ENCODE measurements around the gene MRGPRD.

The MRGPRD gene

DNA sequence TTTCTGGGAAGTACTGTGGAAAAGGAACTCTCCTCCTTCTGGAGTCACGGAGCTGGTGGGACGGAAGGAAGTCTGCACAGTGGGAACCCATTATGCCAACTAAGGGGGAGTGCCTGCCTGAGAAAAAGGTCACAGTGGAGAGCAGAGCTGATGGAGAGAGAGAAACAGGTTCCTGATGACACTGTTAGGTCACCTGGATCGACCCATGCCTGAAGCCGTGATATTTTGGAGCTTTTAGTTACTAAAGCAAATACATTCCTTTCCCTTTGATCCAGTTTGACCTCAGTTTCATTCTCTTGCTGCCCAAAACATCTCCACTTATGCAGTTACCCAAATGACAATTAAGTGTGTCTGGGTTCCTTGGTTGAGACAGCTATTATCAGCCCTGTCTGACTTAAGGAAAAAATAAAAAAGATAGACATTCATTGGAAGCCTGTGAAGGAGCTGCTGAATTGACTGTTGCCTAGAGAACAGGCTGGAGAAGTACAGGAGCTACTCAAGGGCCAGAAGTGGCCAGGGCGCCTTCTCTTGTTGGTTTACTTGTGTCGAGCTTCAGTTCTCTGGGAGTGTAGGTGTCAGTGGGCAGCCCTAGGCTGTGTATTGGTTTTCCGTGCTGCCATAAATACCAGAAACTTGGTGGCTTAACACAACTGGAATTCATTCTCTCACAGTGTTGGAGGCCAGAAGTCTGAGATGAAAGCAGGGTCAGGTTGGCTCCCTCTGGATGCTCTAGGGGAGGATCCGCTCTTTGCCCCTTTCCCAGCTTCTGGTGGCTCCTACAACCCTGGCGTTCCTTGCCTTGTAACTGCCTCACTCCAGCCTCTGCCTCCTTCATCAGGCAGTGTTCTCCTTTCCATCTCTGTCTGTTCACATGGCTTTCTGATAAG lies 13.6 kb downstream of the MRGPRD start:
- no peak for DNase-seq

DNA sequence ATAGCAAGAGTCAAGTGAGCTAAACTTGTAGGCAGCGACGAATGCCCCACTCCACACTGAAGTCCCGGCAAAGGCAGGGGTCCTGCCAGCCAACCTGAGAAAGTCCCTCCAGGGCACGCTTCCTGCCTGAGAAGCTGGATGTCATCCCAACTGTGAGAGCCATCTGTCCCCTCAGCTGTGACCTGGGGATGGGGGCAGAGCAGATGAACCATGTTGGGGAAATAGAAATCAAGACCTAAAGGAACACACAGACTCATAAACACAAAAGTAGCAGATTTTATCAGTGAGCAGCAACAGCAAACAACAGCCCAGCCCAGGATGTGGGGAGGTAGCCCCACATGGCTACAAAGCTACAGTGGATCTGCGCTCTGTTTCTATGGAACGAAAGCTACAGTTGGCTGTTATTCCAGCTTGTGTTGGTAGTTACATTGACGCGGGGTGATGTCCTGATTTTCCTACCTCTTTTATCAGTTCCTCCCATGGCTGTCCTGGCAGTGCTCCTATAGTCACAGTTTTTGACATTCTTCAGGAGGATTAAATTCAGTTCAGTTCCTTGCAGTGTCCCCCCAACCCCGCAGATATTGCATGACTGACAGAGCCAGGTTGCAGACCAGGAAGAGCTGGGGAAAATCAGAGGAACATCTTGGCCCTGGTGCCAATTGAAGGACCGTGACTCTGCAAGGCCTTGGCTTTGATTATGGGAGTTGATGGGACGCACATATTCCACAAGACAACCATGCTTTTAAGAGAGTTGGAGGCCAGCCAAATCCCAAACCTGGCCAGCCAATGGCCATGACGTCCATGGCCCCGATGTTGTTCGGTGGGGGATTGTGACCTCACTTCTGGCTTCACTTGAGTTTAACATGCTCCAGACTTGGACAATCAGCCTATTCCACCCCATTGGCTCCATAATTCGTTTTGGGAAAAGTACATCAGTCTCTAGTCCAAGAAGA lies 14.6 kb downstream of the MRGPRD start:
- no peak for DNase-seq

- DNase-seq: no peak
These were observed 17.0 kb downstream of the MRGPRD start for GRCh38 chr11:68963779-68964178.

DNA sequence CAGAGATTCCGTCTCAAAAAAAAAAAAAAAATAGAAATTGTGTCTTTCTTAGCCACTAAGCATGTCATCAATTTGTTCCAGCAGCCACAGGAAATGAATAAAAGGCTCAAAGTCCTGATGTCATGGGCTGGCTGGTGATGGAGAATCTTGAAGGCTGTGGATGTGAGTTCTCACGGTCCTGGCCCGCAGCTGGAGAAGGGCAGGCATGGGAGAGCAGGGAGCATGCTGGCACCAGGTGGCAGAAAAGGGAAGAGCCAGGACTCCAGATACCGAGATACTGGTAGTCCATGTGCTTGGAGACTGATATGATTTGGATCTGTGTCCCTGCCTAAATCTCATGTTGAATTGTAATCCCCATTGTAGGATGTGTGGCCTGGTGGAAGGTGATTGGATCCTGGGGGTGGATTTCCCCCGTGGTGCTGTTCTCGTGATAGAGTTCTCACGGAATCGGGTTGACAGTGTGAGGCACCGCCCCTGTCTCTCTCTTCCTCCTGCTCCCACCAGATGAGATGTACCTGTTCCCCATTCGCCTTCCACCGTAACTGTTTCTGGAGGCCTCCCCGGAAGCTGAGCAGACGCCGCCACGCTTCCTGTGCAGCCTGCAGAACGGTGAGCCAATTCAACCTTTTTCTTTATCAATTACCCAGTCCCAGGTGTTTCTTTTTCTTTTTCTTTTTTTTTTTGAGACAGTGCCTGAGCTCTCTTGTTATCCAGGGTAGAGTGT lies 18.1 kb downstream of the MRGPRD start:
- no peak for DNase-seq

GRCh38 chr11:68961245-68961644 lies 19.5 kb downstream of the MRGPRD start:
- no peak for DNase-seq

GRCh38 chr11:68960294-68961071 lies 20.3 kb downstream of the MRGPRD start:
- DNase-seq: no peak

DNA sequence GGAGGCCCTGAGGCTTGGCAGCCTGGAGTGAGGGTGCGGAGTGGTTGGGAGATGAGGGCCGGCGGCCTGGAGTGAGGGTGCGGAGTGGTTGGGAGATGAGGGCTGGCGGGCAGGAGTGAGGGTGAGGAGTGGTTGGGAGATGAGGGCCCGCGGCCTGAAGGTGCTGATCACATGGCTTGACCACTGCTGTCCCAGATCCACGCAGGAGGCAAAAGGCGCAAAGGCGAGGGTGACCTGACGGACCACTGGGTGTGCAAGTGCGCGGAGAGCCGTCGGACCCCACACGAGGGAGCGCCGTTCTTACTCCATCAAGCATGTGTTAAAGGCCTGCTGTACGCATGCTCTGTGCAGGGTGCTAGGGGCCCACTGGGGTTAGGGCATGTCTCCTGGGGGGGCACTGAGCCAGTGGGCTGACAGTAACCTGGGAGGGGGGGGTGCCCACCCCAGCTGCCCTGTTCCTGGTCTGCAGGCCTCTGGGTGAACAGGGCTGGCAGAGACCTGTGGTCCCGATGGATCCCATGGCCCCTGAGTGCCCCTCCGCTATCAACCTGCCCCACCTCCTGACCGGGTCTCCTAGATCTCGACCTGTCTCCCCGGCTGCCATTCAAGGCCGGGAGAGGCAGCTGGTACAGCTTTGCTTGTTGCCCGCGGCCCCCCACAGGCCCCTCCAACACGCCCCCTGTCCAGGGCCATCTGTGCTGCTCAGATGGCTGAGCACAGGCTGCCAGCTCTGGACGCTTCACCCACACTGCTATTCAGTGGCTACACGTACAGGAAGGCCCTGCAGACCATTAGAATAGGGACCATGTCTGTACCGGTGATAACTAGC lies 21.1 kb downstream of the MRGPRD start:
- no peak for DNase-seq

- DNase-seq: no peak
These were observed 22.6 kb downstream of the MRGPRD start for GRCh38 chr11:68958211-68958610.

- no peak for DNase-seq
These were observed 24.1 kb downstream of the MRGPRD start for GRCh38 chr11:68956547-68957254.

DNA sequence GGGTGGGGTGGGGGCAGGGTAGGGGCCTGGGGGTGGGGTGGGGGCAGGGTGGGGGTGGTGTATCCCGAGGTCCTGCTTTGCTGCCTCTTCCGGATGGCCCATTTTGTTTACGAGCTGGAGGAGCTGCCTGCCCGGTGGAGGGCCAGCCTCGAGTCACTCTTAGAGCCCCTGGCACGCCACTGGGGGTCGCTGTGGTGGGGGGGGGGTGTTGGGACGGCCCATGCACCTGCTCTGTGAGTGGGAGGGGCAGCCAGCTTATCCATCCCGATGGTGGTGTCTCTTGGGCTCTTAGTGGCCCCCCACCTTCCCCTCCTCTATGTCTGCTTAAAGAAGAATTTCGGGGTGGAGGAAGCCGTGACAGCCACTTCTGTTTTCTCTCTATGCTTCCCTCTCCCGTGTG lies 24.6 kb downstream of the MRGPRD start:
- no peak for DNase-seq

DNA sequence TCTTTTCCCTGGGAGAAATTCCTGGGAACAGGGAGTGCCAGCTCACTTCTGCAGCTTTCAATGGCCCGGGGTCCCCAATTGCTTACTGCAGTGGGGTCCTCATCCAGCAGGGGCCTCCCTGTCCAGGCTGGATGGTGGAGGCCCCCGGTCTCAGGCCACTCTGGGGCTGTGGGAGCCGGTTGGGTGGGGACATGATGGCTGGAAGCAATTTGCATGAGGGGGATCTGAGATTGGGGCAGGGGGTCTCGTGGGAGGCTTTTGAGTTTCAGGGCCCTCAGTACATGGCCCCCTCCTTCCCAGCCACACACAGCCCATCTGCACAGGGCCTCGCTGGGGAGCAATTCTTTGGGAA lies 25.2 kb downstream of the MRGPRD start:
- no peak for DNase-seq

- no peak for DNase-seq
These were observed 25.8 kb downstream of the MRGPRD start for GRCh38 chr11:68954836-68955606.

DNA sequence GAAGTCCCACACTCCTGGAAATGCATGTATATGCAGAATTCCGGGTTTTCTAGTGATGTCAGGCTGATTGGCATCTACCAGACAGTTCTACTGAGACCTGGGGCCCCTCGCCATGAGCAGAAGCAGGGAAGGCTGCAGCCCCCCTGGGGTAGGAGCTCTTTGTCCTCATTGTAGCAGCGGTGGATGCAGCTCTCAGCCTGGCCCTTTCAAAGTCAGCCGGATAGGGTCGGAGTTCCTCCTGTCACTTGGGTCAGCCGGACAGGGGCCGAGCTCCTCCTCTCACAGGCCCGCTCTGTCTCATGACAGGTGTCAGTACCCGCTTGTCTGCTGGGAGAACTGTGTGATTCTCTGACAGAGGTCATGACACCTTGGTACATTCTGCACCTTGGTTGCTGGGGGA lies 30.0 kb downstream of the MRGPRD start:
- DNase-seq: no peak

- no peak for DNase-seq
These were observed 30.5 kb downstream of the MRGPRD start for GRCh38 chr11:68950270-68950669.

GRCh38 chr11:68948935-68949334 lies 31.9 kb downstream of the MRGPRD start:
- DNase-seq: no peak

DNA sequence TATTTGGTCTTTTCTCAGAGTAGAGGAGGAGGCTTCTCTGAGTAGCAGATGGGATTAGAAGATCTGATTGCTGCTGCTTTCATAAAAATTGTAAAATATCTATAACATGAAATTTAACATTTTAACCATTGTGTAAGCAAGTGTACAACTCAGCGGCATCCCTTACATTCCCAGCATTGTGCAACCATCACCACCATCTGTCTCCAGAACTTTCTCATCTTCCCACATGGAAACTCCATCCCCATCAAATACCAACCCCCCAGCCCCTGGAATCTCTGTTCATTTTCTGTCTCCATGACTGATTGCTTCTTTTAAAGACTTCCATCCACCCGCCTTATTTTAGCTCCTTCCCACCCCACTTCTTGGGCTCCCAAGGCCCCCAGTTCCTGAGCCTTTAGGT lies 32.3 kb downstream of the MRGPRD start:
- DNase-seq: no peak

- DNase-seq: no peak
These were observed 33.6 kb downstream of the MRGPRD start for GRCh38 chr11:68947151-68947550.

DNA sequence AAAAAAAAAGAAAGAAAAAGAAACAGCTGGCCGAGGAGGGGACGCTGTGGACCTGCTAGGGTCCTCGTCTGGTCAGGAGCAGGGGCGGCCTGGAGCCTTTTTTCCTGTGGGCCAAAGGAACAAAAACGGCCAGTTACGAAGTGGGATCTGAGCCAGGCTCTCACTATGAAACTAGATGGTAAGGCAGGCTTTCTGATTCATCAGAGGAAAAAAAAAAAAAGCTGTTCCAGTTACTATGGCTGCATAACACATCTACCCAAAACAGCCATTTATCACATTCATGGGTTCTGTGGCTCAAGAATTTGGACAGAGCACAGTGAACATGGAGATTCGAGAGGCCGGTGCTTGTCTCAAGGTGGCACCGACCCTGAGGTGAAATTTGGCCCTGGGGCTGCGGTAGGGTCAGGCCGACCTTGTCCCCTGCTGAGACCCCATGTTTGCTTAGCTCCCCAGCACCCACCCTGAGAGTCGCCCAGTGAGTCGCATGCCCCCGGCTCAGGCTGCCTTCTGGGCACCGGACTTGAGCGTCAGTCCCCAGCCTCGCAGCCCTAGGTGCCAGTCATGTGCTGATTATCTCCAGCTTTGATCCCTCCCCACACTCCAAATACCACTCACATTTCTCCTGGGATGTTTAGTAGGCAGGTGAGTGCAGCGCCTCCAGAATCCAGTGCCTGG lies 34.2 kb downstream of the MRGPRD start:
- no peak for DNase-seq

- DNase-seq: no peak
These were observed 38.0 kb downstream of the MRGPRD start for GRCh38 chr11:68942751-68943271.

All from NCI-H2081 treated with DMSO at 0.1 percent for 48 hours (cell line).